ENCODE results near the gene TSPAN18. TPM values are rescaled to one million over a fixed set of nuclear protein-coding genes. Genes with fewer than 3 reads are reported as not detected.

The TSPAN18 gene
- total RNA-seq, 1 experiment from 2014 or later, result 18.3 TPM

GRCh38 chr11:44928144-44928543 lies 201.4 kb downstream of the TSPAN18 start:
- ATAC-seq, result no peak
- Histone ChIP-seq H3K4me1 (ENCODE audit: control insufficient read depth in 1 of 2, insufficient read depth in 2 of 2, low read length in 2 of 2) (no peaks in the 10 kb centered on the region), H2AFZ (ENCODE audit: low read depth, low read length, poor library complexity, severe bottlenecking) (no peak overlapping the region), H3K79me2 (ENCODE audit: insufficient read depth, low read length) (no peaks in the 10 kb centered on the region), H4K20me1 (ENCODE audit: insufficient read depth) (no peaks in the 10 kb centered on the region), H3K9ac (ENCODE audit: low read length) (no peak overlapping the region), H3K4me3 (replicated peaks in 1 of 2; ENCODE audit: low read depth in 1 of 2, low read length in 2 of 2) (no peak overlapping the region), H3K36me3 (ENCODE audit: control insufficient read depth in 1 of 2, insufficient read depth in 2 of 2, low read length in 2 of 2) (no peaks in the 10 kb centered on the region; a peak in 1 of 4 replicates), H3K9me3 (ENCODE audit: control insufficient read depth in 1 of 2, insufficient read depth in 1 of 2, low read depth in 1 of 2, low read length in 2 of 2) (no peaks in the 10 kb centered on the region), H3K9me2 (ENCODE audit: insufficient read depth) (no peaks in the 10 kb centered on the region), H3K27ac (ENCODE audit: low read depth, low read length) (no peak overlapping the region), H3K4me2 (ENCODE audit: low read length) (no peak overlapping the region), H3K27me3 (ENCODE audit: insufficient read depth, low read length) (no peaks in the 10 kb centered on the region)
- ChIA-PET CTCF (interaction anchor here (1.3 to 5.2 kb wide), 5 partner anchors 9 to 182 kb away, joined by 3 to 126 read pairs (median 5); no protein-coding TSS in a partner anchor), RAD21 (ENCODE audit: low non-redundant PET in 1 of 2, low total read pairs in 2 of 2, uncharacterized antibody in 2 of 2, unreplicated experiment in 2 of 2) (interaction anchor here in 1 of 2 experiments (1.0 kb wide), 1 partner anchor 177 kb away, joined by 3 read pairs; no protein-coding TSS in a partner anchor), POLR2A (interaction anchor here (1.0 kb wide), 1 partner anchor 8 kb away, joined by 3 read pairs; no protein-coding TSS in a partner anchor)
- TF ChIP-seq POLR2A (IDR thresholded peaks at IDR 0.05; ENCODE audit: borderline replicate concordance, extremely low read depth, insufficient read depth, insufficient read length) (no peak), JUND (IDR thresholded peaks at IDR 0.05) (no peak), CBX3 (IDR thresholded peaks at IDR 0.05; ENCODE audit: low read depth) (no peak), ELF1 (IDR thresholded peaks at IDR 0.05; ENCODE audit: borderline replicate concordance, low read depth) (no peak), EZH2 (IDR thresholded peaks at IDR 0.05) (no peak)
- intact Hi-C loops (cut with micrococcal nuclease), result no loop called here
- BruUV-seq (replicated peaks), result no TSS peak
- no peak for DNase-seq (ENCODE audit: low read depth, low spot score)

GRCh38 chr11:44928816-44929215 lies 202.1 kb downstream of the TSPAN18 start:
- no peaks in the 10 kb centered on the region for H3K27me3 ChIP-seq (ENCODE audit: insufficient read depth, low read length)
- no peaks in the 10 kb centered on the region for H3K4me1 ChIP-seq (ENCODE audit: control insufficient read depth in 1 of 2, insufficient read depth in 2 of 2, low read length in 2 of 2)
- no TSS peak for BruUV-seq (replicated peaks)
- TF ChIP-seq POLR2AphosphoS5 (IDR thresholded peaks at IDR 0.05; ENCODE audit: low read depth, low read length), result no peak
- no peak for TF ChIP-seq TCF7L2 (IDR thresholded peaks at IDR 0.05; ENCODE audit: borderline replicate concordance, extremely low read depth, insufficient read depth, insufficient read length)
- TF ChIP-seq SP1 (IDR thresholded peaks at IDR 0.05; ENCODE audit: low read depth), result no peak
- TF ChIP-seq YY1 (IDR thresholded peaks at IDR 0.05; ENCODE audit: extremely low read depth, insufficient replicate concordance, low read depth, low read length), result no peak
- no peak for TF ChIP-seq SIN3A (IDR thresholded peaks at IDR 0.05; ENCODE audit: low read depth)
- TF ChIP-seq JUND (IDR thresholded peaks at IDR 0.05), result no peak
- TF ChIP-seq, protein P1, sequence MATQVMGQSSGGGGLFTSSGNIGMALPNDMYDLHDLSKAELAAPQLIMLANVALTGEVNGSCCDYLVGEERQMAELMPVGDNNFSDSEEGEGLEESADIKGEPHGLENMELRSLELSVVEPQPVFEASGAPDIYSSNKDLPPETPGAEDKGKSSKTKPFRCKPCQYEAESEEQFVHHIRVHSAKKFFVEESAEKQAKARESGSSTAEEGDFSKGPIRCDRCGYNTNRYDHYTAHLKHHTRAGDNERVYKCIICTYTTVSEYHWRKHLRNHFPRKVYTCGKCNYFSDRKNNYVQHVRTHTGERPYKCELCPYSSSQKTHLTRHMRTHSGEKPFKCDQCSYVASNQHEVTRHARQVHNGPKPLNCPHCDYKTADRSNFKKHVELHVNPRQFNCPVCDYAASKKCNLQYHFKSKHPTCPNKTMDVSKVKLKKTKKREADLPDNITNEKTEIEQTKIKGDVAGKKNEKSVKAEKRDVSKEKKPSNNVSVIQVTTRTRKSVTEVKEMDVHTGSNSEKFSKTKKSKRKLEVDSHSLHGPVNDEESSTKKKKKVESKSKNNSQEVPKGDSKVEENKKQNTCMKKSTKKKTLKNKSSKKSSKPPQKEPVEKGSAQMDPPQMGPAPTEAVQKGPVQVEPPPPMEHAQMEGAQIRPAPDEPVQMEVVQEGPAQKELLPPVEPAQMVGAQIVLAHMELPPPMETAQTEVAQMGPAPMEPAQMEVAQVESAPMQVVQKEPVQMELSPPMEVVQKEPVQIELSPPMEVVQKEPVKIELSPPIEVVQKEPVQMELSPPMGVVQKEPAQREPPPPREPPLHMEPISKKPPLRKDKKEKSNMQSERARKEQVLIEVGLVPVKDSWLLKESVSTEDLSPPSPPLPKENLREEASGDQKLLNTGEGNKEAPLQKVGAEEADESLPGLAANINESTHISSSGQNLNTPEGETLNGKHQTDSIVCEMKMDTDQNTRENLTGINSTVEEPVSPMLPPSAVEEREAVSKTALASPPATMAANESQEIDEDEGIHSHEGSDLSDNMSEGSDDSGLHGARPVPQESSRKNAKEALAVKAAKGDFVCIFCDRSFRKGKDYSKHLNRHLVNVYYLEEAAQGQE (IDR thresholded peaks at IDR 0.05; ENCODE audit: low read depth), result no peak
- TF ChIP-seq, protein P2, sequence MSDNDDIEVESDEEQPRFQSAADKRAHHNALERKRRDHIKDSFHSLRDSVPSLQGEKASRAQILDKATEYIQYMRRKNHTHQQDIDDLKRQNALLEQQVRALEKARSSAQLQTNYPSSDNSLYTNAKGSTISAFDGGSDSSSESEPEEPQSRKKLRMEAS (IDR thresholded peaks at IDR 0.05), result no peak
- no peak overlapping the region for H2AFZ ChIP-seq (ENCODE audit: low read depth, low read length, poor library complexity, severe bottlenecking)
- no peaks in the 10 kb centered on the region for H3K9me3 ChIP-seq (ENCODE audit: control insufficient read depth in 1 of 2, insufficient read depth in 1 of 2, low read depth in 1 of 2, low read length in 2 of 2)
- H3K9ac ChIP-seq (ENCODE audit: low read length), result no peak overlapping the region
- intact Hi-C loops (cut with micrococcal nuclease), result no loop called here
- H3K27ac ChIP-seq (ENCODE audit: low read depth, low read length), result no peak overlapping the region
- H3K4me3 ChIP-seq (replicated peaks in 1 of 2; ENCODE audit: low read depth in 1 of 2, low read length in 2 of 2), result no peak overlapping the region
- ChIA-PET CTCF (interaction anchor here (0.6 to 5.2 kb wide), 7 partner anchors 8 to 381 kb away, joined by 3 to 126 read pairs (median 5); no protein-coding TSS in a partner anchor), RAD21 (ENCODE audit: low non-redundant PET in 1 of 2, low total read pairs in 2 of 2, uncharacterized antibody in 2 of 2, unreplicated experiment in 2 of 2) (interaction anchor here in 1 of 2 experiments (1.0 kb wide), 1 partner anchor 177 kb away, joined by 3 read pairs; no protein-coding TSS in a partner anchor), POLR2A (interaction anchor here (1.0 kb wide), 1 partner anchor 8 kb away, joined by 3 read pairs; no protein-coding TSS in a partner anchor)
- DNase-seq (ENCODE audit: low read depth, low spot score) (no peak), ATAC-seq (no peak)
- H4K20me1 ChIP-seq (ENCODE audit: insufficient read depth), result no peaks in the 10 kb centered on the region
- no peaks in the 10 kb centered on the region for H3K79me2 ChIP-seq (ENCODE audit: insufficient read depth, low read length)
- no peaks in the 10 kb centered on the region for H3K9me2 ChIP-seq (ENCODE audit: insufficient read depth)
- H3K36me3 ChIP-seq (ENCODE audit: control insufficient read depth in 1 of 2, insufficient read depth in 2 of 2, low read length in 2 of 2), result no peaks in the 10 kb centered on the region; a peak in 1 of 4 replicates
- no peak overlapping the region for H3K4me2 ChIP-seq (ENCODE audit: low read length)

All from HCT116 (cell line).